CD14-positive monocyte (primary cell): Measurements from ENCODE around the gene ORAI1. TPM values are rescaled to one million over a fixed set of nuclear protein-coding genes. Genes with fewer than 3 reads are reported as not detected.

Source experiments
- DNase-seq, 3 donors: peaks; one replicate each; pipeline ENCODE4 v3.0.0-alpha.2; 2011 to 2022
- H2AFZ ChIP-seq: 2 replicates; pipeline ENCODE4 v1.6.0; 2012; ENCODE audit warnings: mild to moderate bottlenecking, low read depth, low read length, inconsistent platforms; ENCODE audit not compliant: insufficient read depth, poor library complexity, severe bottlenecking
- H3K27ac ChIP-seq, 2 donors: 1 replicate in 1 of 2; 2 replicates in 1 of 2; pipeline ENCODE4 v1.5.1; 2012 to 2013; ENCODE audit warnings: low read length in 2 of 2, control low read depth in 1 of 2, inconsistent platforms in 1 of 2, low read depth in 1 of 2, mild to moderate bottlenecking in 1 of 2
- H3K27me3 ChIP-seq, 2 donors: one replicate each; pipeline versions ENCODE4 v1.6.0 to v1.6.1; 2011 to 2013; ENCODE audit warnings: low read length in 2 of 2; ENCODE audit not compliant: control insufficient read depth in 2 of 2, insufficient read depth in 2 of 2
- H3K36me3 ChIP-seq, 2 donors: replicated peaks in 1 of 2; 1 replicate in 1 of 2; 2 replicates in 1 of 2; pipeline versions ENCODE4 v1.5.1 to v1.6.1; 2012 to 2013; ENCODE audit warnings: low read length in 2 of 2, control low read depth in 1 of 2, inconsistent platforms in 1 of 2, mild to moderate bottlenecking in 1 of 2; ENCODE audit not compliant: insufficient read depth in 2 of 2, control insufficient read depth in 1 of 2
- H3K4me1 ChIP-seq, 2 donors: 1 replicate in 1 of 2; 2 replicates in 1 of 2; pipeline versions ENCODE4 v1.5.1 to v1.6.1; 2012 to 2013; ENCODE audit warnings: low read length in 2 of 2, control low read depth in 1 of 2, inconsistent platforms in 1 of 2, mild to moderate bottlenecking in 1 of 2, moderate library complexity in 1 of 2; ENCODE audit not compliant: insufficient read depth in 2 of 2, control insufficient read depth in 1 of 2
- H3K4me2 ChIP-seq: replicated peaks from 2 replicates; pipeline ENCODE3; 2012; ENCODE audit warnings: low read length, moderate library complexity, mild to moderate bottlenecking; ENCODE audit not compliant: poor library complexity, severe bottlenecking; ENCODE audit errors: extremely low read depth
- H3K4me3 ChIP-seq, 3 experiments: fragments of 200-600 bp in 1 of 3; sonication (generic) in 1 of 3; replicated peaks in 1 of 3; 1 replicate in 2 of 3; 2 replicates in 1 of 3; pipeline ENCODE4 v1.5.1; 2011 to 2013; ENCODE audit warnings: low read length in 3 of 3, mild to moderate bottlenecking in 3 of 3, control low read depth in 2 of 3, low read depth in 2 of 3, inconsistent platforms in 1 of 3, moderate library complexity in 1 of 3
- H3K79me2 ChIP-seq: 2 replicates; pipeline ENCODE4 v1.6.0; 2012; ENCODE audit warnings: mild to moderate bottlenecking, control low read depth, inconsistent platforms, low read length, moderate library complexity; ENCODE audit not compliant: insufficient read depth
- H3K9ac ChIP-seq: 2 replicates; pipeline ENCODE4 v1.6.0; 2017; ENCODE audit warnings: low read length, mild to moderate bottlenecking; ENCODE audit not compliant: insufficient read depth, poor library complexity, severe bottlenecking
- H3K9me3 ChIP-seq, 2 donors: replicated peaks in 1 of 2; 1 replicate in 1 of 2; 2 replicates in 1 of 2; pipeline versions ENCODE4 v1.5.1 to v1.6.1; 2012 to 2013; ENCODE audit warnings: low read length in 2 of 2, control low read depth in 1 of 2; ENCODE audit not compliant: control insufficient read depth in 1 of 2, insufficient read depth in 1 of 2
- H4K20me1 ChIP-seq: 2 replicates; pipeline ENCODE4 v1.6.0; 2012; ENCODE audit warnings: mild to moderate bottlenecking, low read length, control low read depth, moderate library complexity; ENCODE audit not compliant: insufficient read depth
- H3K27ac Mint-ChIP-seq, 7 donors: one replicate each; pipeline ENCODE4 v1.8.0; 2020; ENCODE audit warnings: mild to moderate bottlenecking in 7 of 7, mixed read lengths in 7 of 7, moderate library complexity in 6 of 7, inconsistent platforms in 2 of 7
- H3K27me3 Mint-ChIP-seq, 3 donors: one replicate each; pipeline ENCODE4 v1.8.0; 2021 to 2022; ENCODE audit warnings: low read depth in 3 of 3, mild to moderate bottlenecking in 3 of 3, mixed read lengths in 3 of 3, moderate library complexity in 3 of 3, inconsistent platforms in 1 of 3
- H3K36me3 Mint-ChIP-seq, 2 donors: one replicate each; pipeline ENCODE4 v1.8.0; 2020; ENCODE audit warnings: mixed read lengths in 2 of 2, inconsistent platforms in 1 of 2, mild to moderate bottlenecking in 1 of 2
- H3K4me1 Mint-ChIP-seq: one replicate; pipeline ENCODE4 v1.8.0; 2020; ENCODE audit warnings: mild to moderate bottlenecking, mixed read lengths
- H3K4me3 Mint-ChIP-seq, 2 donors: one replicate each; pipeline ENCODE4 v1.8.0; 2020; ENCODE audit warnings: mild to moderate bottlenecking in 2 of 2, mixed read lengths in 2 of 2, moderate library complexity in 1 of 2
- H3K9me3 Mint-ChIP-seq, 7 donors: one replicate each; pipeline ENCODE4 v1.8.0; 2020 to 2022; ENCODE audit warnings: mixed read lengths in 7 of 7, mild to moderate bottlenecking in 6 of 7, moderate library complexity in 6 of 7, inconsistent platforms in 2 of 7
- CTCF ChIP-seq: fragments of 200-600 bp; IDR thresholded peaks from one replicate; pipeline ENCODE4 v1.8.0; 2022; ENCODE audit warnings: antibody characterized with exemption, mild to moderate bottlenecking
- WGBS: methylation state at CpG from one replicate; pipeline ENCODE4 v1.1.5; 2013; ENCODE audit warnings: missing lambda C conversion rate; ENCODE audit not compliant: insufficient coverage; 5-methylcytosine and 5-hydroxymethylcytosine counted together
- intact Hi-C, 2 donors: fragments of 100-400 bp; cut with micrococcal nuclease; formaldehyde crosslinking; loops; one replicate each; pipeline versions ENCODE4 v1.15.0 to v1.15.1; 2023
- polyA plus RNA-seq, 3 donors: library from polyadenylated mRNA; depleted of rRNA in 1 of 3; unstranded in 2 of 3; stranded (reverse) in 1 of 3; fragments of 300-500 nt in 2 of 3; fragments of >200 nt in 1 of 3; fragmentation: Illumina TruSeq in 2 of 3; gene quantifications; 1 replicate in 2 of 3; 2 replicates in 1 of 3; pipeline ENCODE4 v1.2.3, GENCODE V29; 2012 to 2021
- small RNA-seq: library from RNA; depleted of rRNA; stranded (forward); fragments of <200 nt; gene quantifications from one replicate; pipeline ENCODE3, GENCODE V24; 2012; ENCODE audit warnings: low read depth; ENCODE audit not compliant: insufficient read length

The ORAI1 gene
- polyA plus RNA-seq, 3 donors = 36.4 to 77.9 (median 54.6) TPM

GRCh38 chr12:121688966-121689365 lies 62.6 kb downstream of the ORAI1 start:
- H3K36me3 Mint-ChIP-seq = no peaks in the 10 kb centered on the region
- intact Hi-C loops = no loop called here
- no peak overlapping the region for H3K27ac Mint-ChIP-seq
- no peak for DNase-seq
- Histone ChIP-seq H3K9ac (no peak overlapping the region), H4K20me1 (no peaks in the 10 kb centered on the region), H3K4me1 (peaks cover 4 to 12% of the 10 kb centered on the region in 2 donors), H3K27me3 (no peaks in the 10 kb centered on the region), H3K9me3 (no peaks in the 10 kb centered on the region), H3K27ac (no peak overlapping the region), H2AFZ (no peak overlapping the region), H3K4me2 (no peak overlapping the region), H3K4me3 (no peak overlapping the region), H3K36me3 (no peaks in the 10 kb centered on the region), H3K79me2 (no peaks in the 10 kb centered on the region)
- TF ChIP-seq CTCF = no peak
- H3K9me3 Mint-ChIP-seq = no peaks in the 10 kb centered on the region
- peaks cover 3% of the 10 kb centered on the region for H3K4me1 Mint-ChIP-seq
- peaks cover 0 to 3% (median 0%) of the 10 kb centered on the region in 3 donors for H3K27me3 Mint-ChIP-seq
- WGBS = no CpG with 5 or more reads among the region's 3 CpGs
- H3K4me3 Mint-ChIP-seq = no peak overlapping the region

- Histone ChIP-seq H3K27me3 (no peaks in the 10 kb centered on the region), H3K36me3 (no peaks in the 10 kb centered on the region), H3K79me2 (no peaks in the 10 kb centered on the region), H3K9ac (no peak overlapping the region), H3K4me2 (no peak overlapping the region), H4K20me1 (no peaks in the 10 kb centered on the region), H2AFZ (no peak overlapping the region), H3K9me3 (no peaks in the 10 kb centered on the region), H3K27ac (no peak overlapping the region), H3K4me1 (peaks cover 4 to 12% of the 10 kb centered on the region in 2 donors), H3K4me3 (no peak overlapping the region)
- peak overlapping the region in 1 of 7 donors; percentile 2 for H3K27ac Mint-ChIP-seq
- no peak for DNase-seq
- WGBS = 93% methylated on average over 1 of the region's 2 CpGs
- H3K4me3 Mint-ChIP-seq = no peak overlapping the region
- no peaks in the 10 kb centered on the region for H3K9me3 Mint-ChIP-seq
- no peaks in the 10 kb centered on the region for H3K36me3 Mint-ChIP-seq
- peaks cover 0 to 3% (median 0%) of the 10 kb centered on the region in 3 donors for H3K27me3 Mint-ChIP-seq
- TF ChIP-seq CTCF = no peak
- intact Hi-C loops = no loop called here
- H3K4me1 Mint-ChIP-seq = peaks cover 3% of the 10 kb centered on the region
Observed at GRCh38 chr12:121689430-121689829, 63.1 kb downstream of the ORAI1 start.

Small RNAs within 50 kb of the gene (small RNA-seq; reads per million reads assigned to genes)
- not detected for gene RNU6-1004P

Other genes starting within 250 kb of the ORAI1 start
- gene RNF34, start 226.4 kb upstream of the ORAI1 start, polyA plus RNA-seq = 10 to 100 TPM; 15.5 to 23.8 (median 19.2) TPM
- 10 to 100 TPM in 1 of 3 donors, 1 to 10 TPM in 2; 9.7 to 68.1 (median 9.7) TPM for gene KDM2B, start 45.5 kb upstream of the ORAI1 start, polyA plus RNA-seq
- gene MORN3, start 43.1 kb downstream of the ORAI1 start, polyA plus RNA-seq = under 1 TPM in 1 of 3 donors, not detected in 2; 0.17 TPM
- 1 to 10 TPM in 2 of 3 donors, under 1 TPM in 1; 0.65 to 2.4 (median 1.1) TPM for gene TMEM120B, start 86.2 kb downstream of the ORAI1 start, polyA plus RNA-seq
- gene RHOF, start 167.2 kb downstream of the ORAI1 start, polyA plus RNA-seq = 10 to 100 TPM in 2 of 3 donors, 1 to 10 TPM in 1; 7.1 to 25.9 (median 13.6) TPM
- 1 to 10 TPM in 1 of 3 donors, under 1 TPM in 2; 0.28 to 9.0 (median 0.60) TPM for gene SETD1B, start 177.5 kb downstream of the ORAI1 start, polyA plus RNA-seq
- under 1 TPM in 2 of 3 donors, not detected in 1; 0.19 to 0.75 TPM for gene HPD, start 232.3 kb downstream of the ORAI1 start, polyA plus RNA-seq